ENCODE results near the gene IRF2.

The IRF2 gene

DNA sequence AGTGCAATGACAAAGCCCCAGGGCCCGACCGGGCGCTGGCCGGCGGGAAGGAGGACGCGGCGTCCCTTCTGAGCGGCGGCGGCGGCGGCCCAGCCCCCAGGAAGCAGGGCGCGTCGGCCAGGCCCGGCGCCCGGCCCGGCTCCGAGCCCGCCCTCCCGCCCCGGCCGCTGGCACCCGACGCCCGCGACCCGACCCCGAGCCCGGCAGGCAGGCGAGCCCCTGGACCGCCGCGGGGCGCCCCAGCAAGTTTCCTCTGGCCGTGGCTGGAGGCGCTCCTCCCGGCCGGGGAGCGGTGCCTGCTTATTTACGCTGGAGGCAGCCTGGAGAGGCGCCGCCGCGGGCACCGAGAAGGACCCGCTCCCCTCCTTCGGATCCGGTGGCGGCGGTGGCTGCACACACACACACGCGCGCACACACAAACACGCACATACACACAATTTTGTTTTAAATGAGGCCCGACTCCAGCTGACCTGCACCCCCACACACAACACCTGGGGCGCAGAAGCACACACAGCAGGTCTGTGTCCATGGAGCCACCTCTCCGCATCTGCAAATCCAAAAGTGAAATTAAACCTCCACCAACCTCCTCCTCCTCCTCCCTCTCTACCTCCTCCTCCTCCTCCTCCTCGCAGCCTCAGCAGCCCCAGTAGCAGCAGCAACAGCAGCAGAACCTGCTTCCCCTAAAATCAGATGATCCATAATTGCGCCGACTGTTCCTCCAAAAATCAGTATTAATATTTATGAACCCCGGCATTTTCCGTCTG is 669 bp downstream of the IRF2 start:
- DNase-seq (ENCODE audit: low read depth): no peak

DNA sequence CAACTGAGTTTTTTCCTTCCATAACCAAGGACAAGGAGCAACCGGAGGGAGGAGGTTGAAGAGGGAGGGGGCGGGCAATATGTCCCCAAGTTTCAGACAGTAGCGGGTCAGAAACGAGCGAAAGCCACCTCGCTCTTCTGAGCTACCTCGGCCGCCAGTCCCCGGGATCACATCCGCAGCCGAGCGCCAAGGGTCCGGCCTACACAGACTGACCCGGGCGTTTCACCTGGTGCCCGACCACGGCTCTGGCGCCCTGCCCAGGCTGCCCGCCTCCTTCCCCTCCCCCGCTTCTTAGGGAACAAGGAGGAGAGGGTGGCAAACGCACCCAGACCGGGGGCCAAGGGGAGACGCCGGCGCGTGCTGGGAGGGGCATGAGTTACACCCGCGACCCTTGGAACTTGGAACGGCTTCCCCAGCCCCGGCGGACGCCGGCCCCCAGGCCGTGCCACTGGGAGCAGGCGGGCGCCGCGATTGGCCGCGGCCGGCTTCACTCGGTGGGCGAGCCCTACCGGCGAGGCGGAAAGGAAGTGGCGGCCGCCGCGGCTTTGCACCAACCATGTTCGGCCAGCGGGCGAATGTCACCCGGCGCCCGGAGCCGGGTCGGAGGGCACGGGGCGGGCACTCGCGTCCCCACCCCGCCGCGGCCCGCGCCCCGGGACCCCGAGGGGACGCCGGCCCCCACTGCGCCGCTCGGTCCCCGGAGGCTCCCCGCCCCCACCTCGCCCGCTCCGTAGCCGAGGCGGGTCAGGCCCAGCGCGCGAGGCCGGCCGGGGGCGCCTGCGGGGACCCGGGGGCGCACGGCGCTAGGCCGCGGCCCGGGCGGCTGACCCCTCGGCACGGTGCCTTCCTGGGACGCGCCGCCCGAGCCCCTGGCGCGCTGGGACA is 1.5 kb downstream of the IRF2 start:
- no peak for DNase-seq (ENCODE audit: low read depth)

DNA sequence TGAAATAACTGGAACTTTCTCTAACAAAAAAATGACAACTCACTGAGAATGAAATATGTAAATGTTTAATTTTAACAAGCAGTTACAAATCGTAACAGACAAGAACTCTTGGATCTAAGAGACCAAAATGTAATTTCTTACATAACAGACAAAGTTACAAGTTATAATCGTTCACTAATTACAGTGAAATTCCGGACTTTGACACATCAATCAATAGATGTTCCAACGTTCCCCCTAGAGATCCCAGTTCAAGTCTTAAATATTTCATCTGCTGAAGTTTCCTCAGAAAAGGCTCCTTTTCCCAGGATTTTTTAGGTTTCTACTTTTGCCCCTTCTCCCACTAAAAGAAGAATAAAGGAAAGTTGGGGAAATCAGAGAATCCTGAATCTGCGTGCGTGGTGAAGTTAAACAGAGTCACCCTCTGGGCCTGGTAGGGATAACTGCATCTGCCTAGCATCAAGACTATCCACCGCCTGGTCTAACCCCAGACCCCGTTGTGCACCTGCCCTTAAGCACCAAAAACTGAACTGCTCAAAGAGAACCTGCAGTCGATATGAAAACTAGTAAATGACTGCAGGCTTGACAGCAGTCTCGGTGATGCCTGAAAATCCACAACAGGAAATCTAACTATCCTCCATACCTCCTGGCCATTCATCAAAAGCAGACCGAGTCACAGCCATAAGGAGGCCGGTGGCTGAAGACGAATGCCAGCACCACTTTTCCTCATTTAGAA is 2.3 kb downstream of the IRF2 start:
- DNase-seq (ENCODE audit: low read depth): no peak

DNA sequence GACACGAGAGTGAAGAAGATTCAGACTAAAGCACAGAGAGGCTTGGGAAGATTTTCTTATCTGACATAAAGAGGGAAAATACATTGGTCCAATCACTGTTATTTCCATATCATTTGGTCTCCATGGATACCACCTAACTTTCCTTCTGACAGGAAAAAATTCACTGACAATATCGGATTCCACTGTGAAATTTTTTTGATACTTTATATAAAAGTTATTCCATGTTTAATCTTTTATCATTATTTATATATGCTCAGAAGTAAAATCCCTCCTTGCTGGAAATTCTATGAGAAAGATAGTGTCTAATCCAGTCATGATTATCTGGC is 3.6 kb downstream of the IRF2 start:
- DNase-seq (ENCODE audit: low read depth): no peak

DNA sequence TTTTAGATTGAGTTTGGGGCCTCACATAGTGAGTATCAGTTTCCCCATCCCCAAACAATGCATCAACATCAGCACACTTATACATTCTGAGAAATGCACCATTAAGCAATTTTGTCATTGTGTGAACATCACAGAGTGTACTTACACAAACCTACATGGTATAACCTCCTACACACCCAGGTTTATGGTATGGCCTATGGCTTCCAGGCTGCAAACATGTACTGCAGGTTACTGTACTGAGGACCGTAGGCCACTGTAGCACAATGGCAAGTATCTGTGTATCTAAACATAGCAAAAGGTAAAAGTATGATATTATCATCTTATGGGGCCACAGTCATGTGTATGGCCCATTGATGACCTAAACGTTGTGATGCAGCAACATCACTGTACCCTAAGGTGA is 7.7 kb downstream of the IRF2 start:
- no peak for DNase-seq (ENCODE audit: low read depth)

DNA sequence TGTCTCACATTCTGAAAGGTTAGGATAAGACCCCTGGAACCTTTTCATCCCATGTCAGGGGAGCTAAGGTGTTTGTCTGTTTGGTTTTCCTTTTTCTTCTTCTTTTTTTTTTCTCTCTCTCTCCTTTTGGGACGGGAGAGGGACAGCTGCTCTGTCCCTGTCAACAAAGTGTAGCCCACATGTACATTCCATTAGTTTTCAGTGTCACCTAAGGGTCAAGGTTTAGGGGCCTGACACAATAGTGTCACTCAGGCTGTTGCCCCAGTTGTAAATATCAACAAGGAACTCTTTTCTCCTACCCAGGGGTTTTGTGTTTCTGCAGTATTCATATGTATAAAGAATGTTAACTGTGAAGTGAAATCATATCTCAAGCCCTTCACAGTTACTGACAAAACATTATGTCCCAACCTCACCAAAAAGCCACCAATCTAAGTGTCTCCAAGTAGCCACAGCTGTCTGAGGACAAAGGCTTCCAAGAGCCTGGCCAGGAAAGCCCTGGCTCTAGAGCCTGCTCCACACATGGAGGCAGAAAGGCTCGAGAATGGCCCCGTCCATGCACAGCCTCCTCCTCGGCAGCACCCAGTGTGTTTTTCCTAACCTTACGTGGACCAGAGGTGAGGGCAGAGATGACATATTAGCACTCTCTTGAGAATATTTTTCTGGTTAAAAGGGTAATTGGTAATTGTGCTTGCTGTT is 9.4 kb downstream of the IRF2 start:
- DNase-seq (ENCODE audit: low read depth): no peak

DNA sequence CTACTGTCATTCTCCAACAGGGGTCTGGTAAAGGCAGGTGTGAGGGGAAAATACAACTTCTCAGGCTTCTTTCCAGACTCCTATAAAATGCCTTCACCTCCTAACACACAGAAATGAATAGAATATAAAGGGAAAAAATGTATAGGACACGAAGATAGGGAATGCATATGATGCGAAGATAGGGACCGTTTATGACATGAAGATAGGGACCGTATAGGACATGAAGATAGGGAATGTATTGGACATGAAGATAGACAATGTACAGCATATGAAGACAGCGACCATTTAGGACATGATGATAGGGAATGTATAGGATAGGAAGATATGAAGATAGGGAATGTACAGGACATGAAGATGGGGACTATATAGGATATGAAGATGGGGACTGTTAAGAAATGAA is 10.5 kb downstream of the IRF2 start:
- DNase-seq (ENCODE audit: low read depth): no peak

DNA sequence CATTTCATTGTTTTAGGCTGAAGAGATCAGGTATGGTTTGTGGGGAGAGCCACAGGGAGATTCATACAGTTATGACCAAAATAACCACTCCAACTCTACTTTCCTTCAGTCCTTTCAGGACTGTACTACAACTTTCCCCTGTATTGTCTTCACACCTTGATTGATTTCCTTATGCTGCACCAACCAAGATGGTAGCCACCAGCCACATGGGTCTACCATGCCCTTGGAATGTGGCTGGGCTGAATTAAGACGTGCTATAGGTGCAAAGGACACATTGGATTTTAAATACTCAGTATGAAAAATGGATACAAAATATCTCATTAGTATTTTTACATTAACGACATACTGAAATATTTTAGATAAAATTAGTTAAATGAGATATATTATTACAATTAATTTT is 11.2 kb downstream of the IRF2 start:
- no peak for DNase-seq (ENCODE audit: low read depth)

DNA sequence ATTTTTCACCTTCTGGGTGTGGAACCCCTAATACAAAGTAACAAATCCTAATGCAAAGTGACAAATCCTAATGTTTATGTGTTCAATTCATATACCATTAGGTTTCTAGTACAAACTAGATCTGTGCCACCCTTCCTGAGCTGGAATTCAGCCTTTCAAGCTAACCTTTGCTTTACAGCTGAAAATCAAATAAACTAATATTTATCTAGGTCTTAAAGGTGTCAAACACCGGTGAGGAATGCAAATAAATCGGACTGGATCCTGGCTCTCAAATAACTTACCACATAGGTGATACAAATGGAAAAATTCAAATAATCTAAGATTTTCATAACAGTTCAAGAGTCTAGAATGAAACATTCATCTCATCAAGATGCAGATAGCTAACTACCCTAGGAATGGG is 11.6 kb downstream of the IRF2 start:
- no peak for DNase-seq (ENCODE audit: low read depth)

DNA sequence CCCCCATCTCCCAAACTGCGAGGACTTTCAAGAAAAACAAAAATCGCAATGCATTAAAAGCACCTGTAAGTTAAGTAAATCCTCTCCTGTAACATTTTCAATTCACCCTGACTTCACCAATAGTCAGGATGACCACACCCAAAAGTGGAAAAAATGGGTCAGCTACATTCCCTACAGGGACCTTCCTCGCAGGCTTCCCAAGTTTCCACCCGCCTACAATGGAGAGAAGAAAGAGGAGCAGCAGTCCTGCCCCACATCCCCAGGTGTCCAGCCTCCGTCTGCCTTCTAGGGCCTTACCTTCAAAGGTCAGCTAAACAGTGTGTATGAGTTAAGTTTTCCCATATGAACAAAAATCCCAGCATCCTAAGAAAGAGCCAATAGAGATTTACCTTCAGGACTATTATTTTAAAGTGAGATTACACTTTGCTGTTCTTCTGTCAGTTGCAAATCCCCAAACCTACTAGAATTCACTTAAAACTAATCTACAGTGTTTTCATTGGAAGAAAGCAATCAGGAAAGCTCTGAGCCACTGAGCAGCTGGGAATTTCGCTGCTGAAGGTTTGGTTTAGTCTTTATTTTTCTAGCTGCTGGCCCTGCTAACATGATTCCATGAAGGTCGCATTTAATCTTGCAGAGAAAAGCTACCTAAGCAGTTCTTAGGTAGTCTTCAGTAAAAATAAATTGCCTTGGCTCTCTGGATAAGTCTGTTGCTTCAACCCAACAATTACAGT is 12.5 kb downstream of the IRF2 start:
- DNase-seq (ENCODE audit: low read depth): no peak

DNA sequence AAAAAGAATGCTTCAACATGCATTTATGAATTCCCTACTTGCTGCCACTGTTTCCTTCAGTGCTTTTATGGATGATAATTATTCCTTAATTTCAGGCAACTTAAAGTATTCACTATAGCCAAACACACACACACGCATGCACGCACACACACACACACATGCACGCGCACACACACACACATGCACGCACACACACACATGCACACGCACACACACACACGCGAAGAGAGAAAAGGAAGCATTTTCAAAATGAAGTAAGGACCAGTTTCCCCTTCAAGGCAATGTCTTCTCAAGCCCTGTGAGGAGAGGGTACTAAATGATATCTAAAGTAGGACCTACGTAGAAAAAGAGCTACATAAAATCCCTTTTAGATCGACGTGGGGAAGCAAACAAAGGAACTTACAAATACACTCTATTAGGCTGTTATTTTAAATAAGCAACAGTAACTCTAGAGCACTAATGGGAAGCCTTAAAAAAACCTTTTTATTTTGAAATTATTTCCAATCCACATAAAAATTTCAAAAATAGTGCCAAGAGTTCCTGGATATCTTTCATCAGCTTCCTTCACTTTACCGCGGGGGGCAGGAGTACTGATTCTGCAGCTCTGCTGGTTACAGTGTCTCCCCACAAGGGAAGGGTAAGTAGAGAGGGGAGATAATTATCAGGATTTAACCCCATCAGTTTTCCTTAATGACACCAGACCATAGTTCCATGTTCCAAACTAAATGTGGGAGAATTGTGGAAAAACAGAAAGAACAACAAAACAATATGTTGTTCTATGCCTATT is 13.7 kb downstream of the IRF2 start:
- no peak for DNase-seq (ENCODE audit: low read depth)

DNA sequence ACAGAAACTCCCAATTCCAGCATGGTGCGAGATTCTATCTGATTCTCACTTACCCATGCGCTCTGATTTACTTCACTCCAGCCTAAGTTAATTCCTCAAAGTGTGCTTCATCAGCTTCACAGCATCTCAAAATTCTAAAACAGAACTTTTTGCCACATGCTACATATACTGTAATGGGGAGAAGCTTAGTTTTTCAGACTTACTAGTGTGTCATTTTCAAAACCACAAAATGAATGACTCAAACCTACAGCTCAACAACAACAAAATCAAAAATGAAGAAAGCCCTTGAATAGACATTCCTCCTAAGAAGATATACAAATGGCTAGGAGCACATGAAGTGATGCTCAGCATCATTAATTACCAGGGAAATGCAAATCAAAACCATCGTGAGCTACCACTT is 14.9 kb downstream of the IRF2 start:
- no peak for DNase-seq (ENCODE audit: low read depth)

DNA sequence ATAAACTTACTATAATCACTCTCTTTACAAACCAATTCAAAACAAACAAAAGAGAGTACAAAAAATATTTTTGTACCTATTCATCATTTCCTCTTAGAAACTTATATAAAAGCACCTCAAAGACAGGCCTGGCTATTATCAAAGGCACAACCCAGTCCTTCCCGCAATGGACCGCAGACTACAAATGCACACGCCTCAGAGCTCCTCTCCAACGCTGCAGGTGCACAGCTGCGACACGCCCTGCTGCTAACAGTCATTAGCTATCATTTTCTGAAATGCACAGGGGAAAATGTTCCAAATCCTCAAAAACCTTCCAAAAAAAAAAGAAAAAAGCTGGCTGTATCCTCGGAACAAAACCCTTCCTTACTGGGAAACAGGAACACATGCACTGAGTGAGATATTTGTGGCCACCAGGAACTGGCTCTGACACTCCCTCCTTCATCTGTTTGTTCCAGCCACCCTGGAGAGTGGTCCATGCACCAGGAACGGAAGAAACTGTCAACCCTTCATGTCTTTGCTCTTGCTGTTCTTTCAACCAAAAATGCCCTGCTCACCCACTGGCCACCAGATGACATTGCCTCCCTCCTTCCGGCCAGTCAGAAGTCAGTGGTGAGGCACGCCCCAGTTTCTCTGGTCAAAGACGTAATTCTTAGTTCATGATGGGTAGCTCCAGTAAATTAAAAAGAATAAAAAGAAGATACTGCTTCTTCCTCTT is 16.7 kb downstream of the IRF2 start:
- DNase-seq (ENCODE audit: low read depth): no peak

DNA sequence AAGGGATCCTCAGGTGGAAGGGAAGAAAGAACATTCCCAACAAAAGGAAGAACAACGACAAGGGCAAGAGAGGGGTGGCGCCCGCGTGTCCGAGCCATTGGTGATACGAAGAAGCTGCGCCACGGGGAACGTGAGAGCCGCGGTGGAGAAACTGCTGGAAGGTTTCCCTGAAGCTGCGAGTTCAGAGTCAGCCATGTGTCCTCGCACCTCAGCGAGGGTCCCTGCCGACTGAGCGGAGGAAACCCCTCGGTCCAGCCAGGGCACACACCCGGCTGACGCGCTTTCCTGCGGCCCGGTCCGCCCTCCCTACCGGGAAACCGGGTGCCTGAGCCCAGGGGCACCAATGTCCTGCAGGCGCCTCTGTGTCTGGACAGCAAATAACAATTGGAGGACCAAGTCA is 18.0 kb downstream of the IRF2 start:
- no peak for DNase-seq (ENCODE audit: low read depth)

DNA sequence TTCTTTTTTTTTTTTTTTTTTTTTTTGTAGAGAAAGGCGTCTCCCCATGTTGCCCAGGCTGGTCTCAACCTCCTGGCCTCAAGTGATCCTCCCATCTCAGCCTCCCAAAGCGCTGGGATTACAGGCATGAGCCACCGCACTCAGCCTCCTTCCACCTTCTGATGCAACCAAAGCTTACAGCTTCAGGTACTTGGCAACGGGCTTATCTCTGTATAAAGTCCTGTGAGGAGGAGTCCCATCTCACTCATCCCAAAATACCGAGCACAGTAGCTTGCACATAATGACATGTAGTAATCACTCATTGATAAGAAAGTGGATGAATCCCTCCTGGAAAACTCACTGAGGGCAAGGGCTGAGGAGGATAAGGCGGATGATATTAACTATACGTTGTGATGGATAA is 19.1 kb downstream of the IRF2 start:
- no peak for DNase-seq (ENCODE audit: low read depth)

DNA sequence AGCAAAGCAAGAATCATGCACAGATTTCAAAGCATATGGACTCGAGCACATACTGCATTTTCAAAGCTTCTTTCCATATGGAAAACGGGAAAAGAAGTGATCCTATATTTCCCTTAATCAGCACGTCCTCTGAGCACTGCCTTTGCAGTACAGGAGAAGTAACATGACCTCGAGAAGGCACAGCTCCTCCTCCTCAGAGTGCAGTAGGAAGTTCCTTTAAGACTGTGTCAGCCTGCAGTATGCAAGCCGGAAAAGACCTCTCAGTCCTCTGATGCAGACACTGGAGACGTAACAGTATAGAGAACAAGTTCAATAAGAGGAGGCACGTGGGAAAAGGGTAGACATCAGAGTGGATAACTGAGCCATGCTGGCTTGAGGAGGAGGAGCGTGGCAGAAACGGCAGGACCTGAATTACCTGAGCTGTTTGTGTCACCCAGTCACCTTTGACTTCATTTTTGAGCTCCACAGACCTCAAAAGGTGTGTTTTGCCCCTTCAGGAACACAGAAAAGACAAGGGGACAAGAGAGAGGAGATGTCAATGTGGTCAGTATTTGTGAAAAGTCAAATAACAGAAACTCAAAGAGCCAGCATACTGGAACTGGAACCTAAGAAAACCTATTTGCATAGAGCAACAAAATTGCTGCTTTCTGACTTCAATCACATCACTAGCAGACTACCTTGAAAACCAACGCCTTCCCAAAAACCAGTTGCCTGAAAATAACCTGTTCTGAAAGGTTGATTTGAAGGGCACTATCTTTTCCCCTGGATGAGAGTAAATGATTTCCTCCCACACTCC is 20.8 kb downstream of the IRF2 start:
- DNase-seq (ENCODE audit: low read depth): no peak

DNA sequence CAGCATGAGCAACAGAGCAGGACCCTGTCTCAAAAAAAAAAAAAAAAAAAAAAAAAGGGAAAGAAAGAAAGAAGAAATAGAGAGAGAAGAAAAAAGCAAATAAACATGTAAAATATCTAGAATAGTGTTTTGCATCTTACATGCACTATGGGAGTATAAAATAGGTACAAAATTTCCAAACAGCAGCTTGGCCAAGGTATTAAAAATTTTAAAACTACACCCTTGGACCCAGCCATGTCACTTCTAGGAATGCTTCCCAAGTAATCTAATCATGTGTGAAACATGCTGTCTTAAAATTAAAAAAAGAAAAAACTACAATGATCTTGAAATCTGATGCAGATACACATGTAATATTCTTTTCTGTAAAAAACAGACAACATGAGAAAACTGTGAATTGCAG is 21.6 kb downstream of the IRF2 start:
- DNase-seq (ENCODE audit: low read depth): no peak

DNA sequence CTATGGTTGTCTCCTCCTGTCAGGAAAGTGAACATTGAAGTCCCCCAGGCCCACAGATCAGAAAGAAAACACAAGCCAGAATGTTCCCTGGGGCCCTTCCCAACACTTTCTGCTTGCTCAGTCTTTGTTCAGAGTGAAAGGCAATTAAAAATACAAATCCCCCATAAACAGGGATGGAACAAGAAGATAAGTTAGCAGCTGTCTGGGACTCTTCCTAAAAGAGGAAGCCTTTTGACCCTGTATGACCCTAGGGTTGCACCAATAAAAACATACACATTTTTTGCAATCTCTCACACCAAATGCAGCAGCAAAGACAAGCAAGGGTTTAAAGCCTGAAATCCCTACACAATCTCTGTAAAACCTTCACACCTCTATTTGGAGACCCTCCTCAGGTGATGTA is 22.6 kb downstream of the IRF2 start:
- no peak for DNase-seq (ENCODE audit: low read depth)

DNA sequence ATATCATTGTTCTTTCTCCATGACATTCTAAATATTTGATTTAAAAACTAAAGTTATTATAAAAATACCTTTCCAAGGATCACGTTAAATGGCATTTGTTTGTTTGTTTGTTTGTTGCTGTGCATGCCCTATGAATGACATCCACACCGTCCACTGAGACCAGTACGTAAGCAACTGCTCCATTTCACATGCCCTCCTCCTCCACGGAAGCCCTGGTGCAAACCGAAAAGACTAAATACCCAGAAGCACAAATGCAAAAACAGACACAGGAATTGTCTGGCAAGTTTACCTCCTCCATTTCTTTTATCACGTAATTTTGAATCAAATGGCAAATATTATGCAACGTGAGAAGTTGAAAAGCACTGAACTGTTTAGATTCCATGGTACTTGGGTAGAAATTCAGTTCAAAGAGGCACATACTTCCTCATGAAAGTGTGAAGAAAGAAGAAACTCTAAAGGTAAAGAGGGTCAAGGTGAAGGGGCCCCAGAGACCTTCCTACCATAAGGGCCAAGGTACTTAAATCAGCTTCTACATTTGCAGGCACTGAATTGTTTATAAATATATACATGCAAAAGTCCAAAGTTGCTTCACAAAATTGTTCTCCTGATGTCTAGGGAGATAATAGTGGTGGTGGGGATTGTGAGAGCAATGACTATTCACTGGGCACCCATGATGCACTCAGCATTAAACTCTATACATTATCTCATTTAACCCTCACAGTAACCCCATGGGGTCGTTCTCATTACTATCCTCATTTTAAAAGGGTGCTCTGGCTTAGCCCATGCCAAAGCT is 23.4 kb downstream of the IRF2 start:
- no peak for DNase-seq (ENCODE audit: low read depth)

Measured in HS-5 (cell line).